NCI-H510A (cell line): Measurements from ENCODE around the gene UBA6.
"Not testable (repeated sequence)": the region's sequence is repeated elsewhere in the genome, so short reads cannot be mapped to it uniquely, and the experiment has no call there.

Experiments
- DNase-seq: peaks from one replicate; lab custom pipeline; 2025; lab: John Stamatoyannopoulos, UW

Gene UBA6

DNA sequence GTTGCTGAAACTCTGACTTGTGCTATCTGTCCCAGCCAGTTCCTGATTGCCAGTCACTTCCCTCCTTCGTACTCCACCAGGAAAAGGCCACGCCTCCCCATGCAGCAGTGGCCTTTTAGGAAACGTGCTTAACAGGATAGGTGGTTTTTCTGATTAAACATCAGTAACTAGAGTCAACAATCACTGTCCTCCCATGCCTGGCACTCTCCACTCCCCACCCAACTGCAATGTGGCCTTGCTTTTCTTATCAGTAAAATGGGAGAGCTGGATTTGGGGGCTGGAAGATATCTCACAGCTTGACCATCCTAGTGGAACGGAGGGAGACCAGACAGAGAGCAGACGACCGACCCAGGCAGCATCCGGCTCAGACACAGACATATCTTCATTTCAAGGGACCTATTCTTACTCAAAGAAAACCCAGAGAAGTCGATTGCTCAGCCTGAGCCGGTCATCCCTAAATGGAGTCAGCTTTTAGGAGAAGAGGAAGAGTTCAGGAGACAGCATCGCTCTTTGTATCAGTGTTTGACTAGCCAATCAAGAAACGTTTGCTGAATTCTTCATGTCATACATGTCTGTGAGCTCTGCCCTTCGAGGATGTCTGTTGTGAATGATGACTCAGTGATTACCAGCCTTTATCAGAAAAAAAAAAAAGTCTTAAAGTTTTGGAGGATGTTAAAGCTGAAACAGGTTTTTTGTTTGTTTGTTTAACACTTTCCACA is 12.7 kb upstream of the UBA6 start:
- DNase-seq = no peak

- DNase-seq = no peak
Observed at GRCh38 chr4:67712650-67713528, 11.9 kb upstream of the UBA6 start.

DNA sequence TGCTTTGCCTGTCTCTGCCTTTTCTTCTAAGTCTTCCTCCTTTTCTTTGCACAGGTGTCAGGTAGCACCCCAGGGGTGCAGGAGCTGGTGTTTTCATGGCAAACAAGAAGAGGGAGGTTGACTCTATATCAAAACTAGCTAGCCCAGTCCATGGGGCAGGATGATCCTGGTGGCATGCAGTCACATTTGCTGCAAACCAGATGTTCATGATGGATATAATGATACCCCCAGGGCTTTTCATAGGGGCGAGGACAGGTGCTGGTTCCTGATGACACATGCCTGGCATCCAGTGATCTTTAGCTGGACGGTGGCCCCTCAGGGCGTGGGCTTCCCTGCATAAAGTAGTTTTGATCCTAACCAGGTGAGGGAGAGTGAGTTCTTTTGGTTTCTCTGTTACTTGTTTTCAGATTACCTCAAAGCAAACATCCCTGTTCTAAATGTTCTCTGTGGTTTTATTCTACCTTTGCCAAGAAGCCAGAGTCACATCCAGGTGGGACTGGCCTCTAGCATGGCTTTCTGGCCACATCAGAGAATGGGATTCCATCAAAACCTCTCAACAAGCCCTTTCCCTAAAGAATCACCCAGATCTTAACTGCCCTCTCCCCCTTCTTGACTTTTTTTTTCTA is 11.2 kb upstream of the UBA6 start:
- no peak for DNase-seq

DNA sequence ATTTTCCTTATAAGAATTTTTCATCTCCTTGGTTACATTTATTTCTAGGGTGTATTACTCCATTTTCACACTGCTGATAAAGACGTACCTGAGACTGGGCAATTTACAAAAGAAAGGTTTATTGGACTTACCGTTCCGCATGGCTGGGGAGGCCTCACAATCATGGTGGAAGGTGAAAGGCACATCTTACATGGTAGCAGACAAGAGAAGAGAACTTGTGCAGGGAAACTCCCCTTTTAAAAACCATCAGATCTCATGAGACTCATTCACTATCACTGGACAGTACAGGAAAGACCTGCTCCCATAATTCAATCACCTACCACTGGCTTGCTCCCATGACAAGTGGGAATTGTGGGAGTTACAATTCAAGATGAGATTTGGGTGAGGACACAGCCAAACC is 5.7 kb upstream of the UBA6 start:
- DNase-seq = not testable (repeated sequence)

DNA sequence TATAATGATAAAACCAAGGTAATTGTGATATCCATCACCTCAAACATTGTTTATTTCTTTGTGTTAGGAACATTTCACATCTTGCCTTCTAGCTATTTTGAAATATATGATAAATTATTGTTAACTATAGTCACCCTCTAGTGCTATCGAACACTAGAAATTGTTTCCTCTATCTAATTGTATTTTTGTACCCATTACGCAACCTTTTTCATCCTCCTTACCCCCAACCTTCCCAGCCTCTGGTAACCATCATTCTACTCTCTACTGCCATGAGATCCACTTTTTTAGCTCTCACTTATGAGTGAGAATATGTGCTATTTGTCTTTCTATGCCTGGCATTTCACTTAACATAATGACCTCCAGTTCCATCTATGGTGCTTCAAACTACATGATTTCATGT is 3.9 kb upstream of the UBA6 start:
- no peak for DNase-seq

GRCh38 chr4:67702166-67702565 is 1.2 kb upstream of the UBA6 start:
- DNase-seq = no peak

DNA sequence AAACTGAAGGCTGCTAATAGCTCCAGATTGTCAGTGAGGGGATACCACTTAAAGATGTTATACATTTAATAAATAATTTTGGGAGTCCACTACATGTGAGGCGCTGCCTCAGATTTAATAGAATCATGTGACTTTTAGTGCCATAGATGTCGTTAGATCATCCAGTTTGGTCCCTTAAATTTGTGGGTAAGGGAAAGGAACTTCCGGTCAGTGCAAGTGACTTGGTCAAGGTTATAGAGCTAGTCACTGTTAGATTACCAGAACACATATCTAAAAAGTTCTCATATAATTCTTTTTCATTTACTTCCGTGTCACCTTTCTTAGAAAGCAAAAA is 529 bp upstream of the UBA6 start:
- DNase-seq = no peak

DNA sequence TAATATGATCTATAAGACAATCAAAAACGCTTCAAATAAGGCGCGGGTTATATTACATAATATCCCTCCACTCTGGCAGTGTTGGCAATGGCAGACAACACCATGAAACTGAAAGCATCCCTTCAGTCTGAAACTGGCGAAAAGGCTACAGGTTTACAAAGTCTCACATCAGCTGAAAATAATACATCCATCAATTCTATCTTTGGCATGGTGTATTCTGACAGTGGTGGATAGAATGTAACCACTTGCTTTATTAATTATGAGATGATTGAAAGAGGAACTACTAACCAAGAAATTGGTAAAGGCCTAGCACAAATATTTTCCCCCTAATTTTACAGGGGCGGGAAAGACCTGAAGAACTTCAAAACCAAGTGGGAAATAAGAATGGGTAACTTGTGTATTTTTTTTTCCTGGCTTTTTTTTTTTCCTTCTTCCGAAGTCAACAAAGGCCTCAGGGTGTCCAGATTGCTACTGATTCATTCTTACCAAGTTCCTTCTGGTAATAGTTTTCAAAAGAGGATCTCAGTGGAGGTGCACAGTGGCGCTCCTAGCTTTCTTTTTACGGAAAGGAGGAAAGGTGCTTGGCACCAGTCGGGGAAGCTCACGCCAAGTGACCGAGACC is 728 bp downstream of the UBA6 start:
- no peak for DNase-seq

- DNase-seq = no peak
Observed at GRCh38 chr4:67699603-67700002, 1.4 kb downstream of the UBA6 start.

GRCh38 chr4:67697860-67698687 is 2.9 kb downstream of the UBA6 start:
- no peak for DNase-seq

- DNase-seq = no peak
Observed at GRCh38 chr4:67696061-67696460, 4.9 kb downstream of the UBA6 start.

GRCh38 chr4:67694662-67695061 is 6.3 kb downstream of the UBA6 start:
- DNase-seq = no peak

DNA sequence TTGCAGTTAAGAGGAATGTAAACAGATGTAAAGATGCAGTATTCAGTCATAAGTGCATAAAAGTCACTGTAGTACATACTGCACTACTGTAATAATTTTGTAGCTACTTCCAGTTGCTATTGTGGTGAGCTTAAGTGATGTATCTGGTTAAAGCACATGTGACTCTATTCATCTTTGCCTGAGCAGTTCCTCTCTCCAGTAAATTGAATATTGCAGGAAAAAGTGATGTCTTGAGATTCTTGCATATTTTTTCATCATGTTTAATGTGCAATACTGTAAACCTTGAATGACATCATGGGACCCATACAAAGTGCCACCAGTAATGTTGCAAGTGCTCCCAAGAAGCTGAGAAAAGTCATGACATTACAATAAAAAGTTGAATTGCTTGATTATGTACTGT is 9.6 kb downstream of the UBA6 start:
- no peak for DNase-seq

DNA sequence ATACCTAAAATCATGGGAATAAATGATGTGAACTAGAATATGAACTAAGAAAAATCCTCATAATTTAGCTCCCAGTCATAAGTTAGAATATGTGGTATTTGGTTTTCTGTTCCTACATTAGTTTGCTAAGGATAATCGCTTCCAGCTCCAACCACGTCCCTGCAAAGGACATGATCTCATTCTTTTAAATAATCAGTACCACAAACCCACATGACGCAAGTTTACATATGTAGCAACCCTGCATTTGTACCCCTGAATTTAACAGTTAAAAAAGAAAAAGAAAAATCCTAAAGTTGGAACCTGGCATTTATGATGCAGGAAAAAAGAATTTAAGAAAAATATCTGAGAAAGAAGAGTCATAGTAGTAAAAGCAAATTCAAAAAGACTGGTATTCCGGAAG is 13.3 kb downstream of the UBA6 start:
- DNase-seq = no peak

DNA sequence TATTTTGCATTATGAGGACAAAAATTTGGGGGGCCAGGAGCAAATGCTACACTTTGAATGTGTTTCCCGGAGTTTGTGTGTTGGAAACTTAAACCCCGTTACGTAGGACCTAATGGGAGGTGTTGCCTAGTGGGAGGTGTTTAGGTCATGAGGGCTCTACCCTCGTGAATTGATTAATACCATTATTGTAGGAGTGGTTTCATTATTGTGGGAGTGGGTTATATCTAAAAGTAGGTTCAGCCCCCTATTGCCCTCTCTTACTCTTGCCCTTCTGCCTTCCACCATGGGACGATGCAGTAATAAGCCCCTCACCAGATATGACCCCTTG is 15.5 kb downstream of the UBA6 start:
- DNase-seq = no peak

DNA sequence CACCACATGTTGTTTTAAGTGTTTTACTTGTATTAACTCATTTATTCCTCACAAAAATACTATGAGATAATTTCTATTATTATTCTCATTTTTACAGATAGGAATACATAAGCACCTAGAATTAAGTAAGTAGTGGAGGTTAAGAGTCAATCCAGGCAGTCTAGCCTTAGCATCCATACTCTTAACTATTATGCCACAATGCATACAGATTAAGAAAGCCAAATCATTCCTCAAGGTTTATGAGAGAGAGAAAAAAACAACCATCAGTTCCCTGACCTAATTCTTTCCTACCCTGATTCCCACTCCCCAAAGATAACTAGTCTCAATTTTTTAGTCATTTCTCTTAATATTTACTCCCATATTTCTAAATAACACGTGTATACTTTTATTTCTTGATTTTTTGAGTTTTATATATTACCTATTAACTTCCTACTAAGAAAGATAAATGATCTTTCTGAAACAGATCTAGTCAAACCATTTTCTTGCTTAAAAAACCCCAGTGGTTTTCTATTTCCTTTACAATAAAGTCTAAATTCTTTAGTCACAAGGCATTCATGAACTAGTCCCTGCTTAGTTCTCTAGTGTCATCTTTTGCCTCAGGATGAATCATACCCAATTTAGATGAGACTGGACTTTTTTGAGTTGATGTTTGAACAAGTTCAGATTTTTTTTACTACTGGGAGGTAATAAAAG is 16.0 kb downstream of the UBA6 start:
- no peak for DNase-seq

- DNase-seq = no peak
Observed at GRCh38 chr4:67682266-67682665, 18.7 kb downstream of the UBA6 start.

- DNase-seq = no peak
Observed at GRCh38 chr4:67680581-67681222, 20.3 kb downstream of the UBA6 start.

DNA sequence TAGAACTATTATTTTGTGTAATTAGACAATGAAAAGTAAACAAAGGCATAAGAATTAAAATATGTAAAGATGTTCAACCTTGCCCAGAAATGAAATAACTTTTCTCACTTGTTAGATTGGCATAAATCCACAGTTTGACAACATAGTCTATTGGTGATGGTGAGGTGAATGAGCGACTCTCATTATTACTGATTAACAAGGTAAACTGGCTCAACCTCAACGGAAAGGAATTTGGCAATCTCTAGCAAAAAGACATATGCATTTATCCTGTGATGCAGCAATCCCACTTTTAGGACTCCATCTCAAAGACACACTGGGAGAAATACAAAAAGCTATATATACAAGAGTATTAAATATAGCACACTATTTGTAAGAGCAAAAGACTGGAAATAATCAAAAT is 22.3 kb downstream of the UBA6 start:
- DNase-seq = no peak

- DNase-seq = no peak
Observed at GRCh38 chr4:67674098-67674497, 26.9 kb downstream of the UBA6 start.

DNA sequence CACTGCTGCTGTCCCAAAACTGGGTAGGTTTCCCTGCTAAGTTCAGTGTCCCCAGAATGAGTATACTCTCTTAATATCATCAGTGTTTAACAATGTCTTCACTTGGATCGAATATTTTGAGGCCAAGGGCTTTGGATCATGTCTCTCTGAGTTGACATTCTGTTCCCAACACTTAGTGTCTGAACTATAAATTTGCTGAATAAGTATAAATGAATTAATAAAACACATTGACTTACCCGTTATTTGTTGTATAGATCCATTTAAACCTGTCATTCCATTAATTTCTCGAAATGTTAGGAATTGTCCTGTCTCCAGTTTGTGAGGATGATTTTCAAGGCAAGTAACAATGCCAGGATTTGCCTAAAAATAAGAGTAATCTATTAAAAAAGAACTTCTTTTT is 32.6 kb downstream of the UBA6 start:
- DNase-seq = no peak
